ENCODE data around the gene MICAL2. TPM values are rescaled to one million over a fixed set of nuclear protein-coding genes. Genes with fewer than 3 reads are reported as not detected.

MICAL2 gene
- total RNA-seq, 2 experiments from 2014 or later, result 213 to 220 TPM

GRCh38 chr11:12091956-12092558 lies 18.3 kb upstream of the MICAL2 start:
- no peak overlapping the region for H3K27ac Mint-ChIP-seq

GRCh38 chr11:12092714-12093113 lies 17.7 kb upstream of the MICAL2 start:
- H3K27me3 Mint-ChIP-seq, result no peaks in the 10 kb centered on the region
- intact Hi-C loops (cut with micrococcal nuclease), result no loop called here
- no peak overlapping the region for H3K27ac Mint-ChIP-seq
- peaks cover 28% of the 10 kb centered on the region for H3K4me1 Mint-ChIP-seq (ENCODE audit: low read depth)
- POLR2A ChIA-PET, result no interaction called here
- H3K36me3 Mint-ChIP-seq, result no peaks in the 10 kb centered on the region
- CTCF ChIA-PET, result interaction anchor here (0.8 kb wide), 1 partner anchor 197 kb away, joined by 4 read pairs; no protein-coding TSS in a partner anchor
- DNase-seq, result no peak
- no peaks in the 10 kb centered on the region for H3K9me3 Mint-ChIP-seq
- H3K4me3 Mint-ChIP-seq, result no peak overlapping the region

More at GRCh38 chr11:12091956-12092558, 18.3 kb upstream of the MICAL2 start:
- Mint-ChIP-seq H3K27me3 (no peaks in the 10 kb centered on the region), H3K4me1 (ENCODE audit: low read depth) (peaks cover 35% of the 10 kb centered on the region), H3K9me3 (no peaks in the 10 kb centered on the region), H3K36me3 (no peaks in the 10 kb centered on the region), H3K4me3 (no peak overlapping the region)
- intact Hi-C loops (cut with micrococcal nuclease), result no loop called here
- CTCF ChIA-PET, result interaction anchor here (0.8 to 1.2 kb wide), 2 partner anchors 189 to 197 kb away, joined by 4 read pairs; no protein-coding TSS in a partner anchor
- POLR2A ChIA-PET, result no interaction called here
- no peak for DNase-seq

- POLR2A ChIA-PET, result interaction anchor here (2.0 kb wide), 1 partner anchor 8 kb away, joined by 5 read pairs; no protein-coding TSS in a partner anchor
- H3K36me3 Mint-ChIP-seq, result no peaks in the 10 kb centered on the region
- H3K27me3 Mint-ChIP-seq, result peaks cover 3% of the 10 kb centered on the region
- DNase-seq, result no peak
- intact Hi-C loops (cut with micrococcal nuclease), result no loop called here
- no peak overlapping the region for H3K4me3 Mint-ChIP-seq
- no peak overlapping the region for H3K27ac Mint-ChIP-seq
- peaks cover 14% of the 10 kb centered on the region for H3K4me1 Mint-ChIP-seq (ENCODE audit: low read depth)
- CTCF ChIA-PET, result interaction anchor here (1.2 kb wide), 1 partner anchor 186 kb away, joined by 4 read pairs; no protein-coding TSS in a partner anchor
- H3K9me3 Mint-ChIP-seq, result no peaks in the 10 kb centered on the region
Measured at GRCh38 chr11:12094872-12095800, 15.3 kb upstream of the MICAL2 start.

GRCh38 chr11:12097219-12097618 lies 13.2 kb upstream of the MICAL2 start:
- DNase-seq, result peak; percentile 2
- POLR2A ChIA-PET, result no interaction called here
- Mint-ChIP-seq H3K36me3 (no peaks in the 10 kb centered on the region), H3K4me1 (ENCODE audit: low read depth) (peaks cover 7% of the 10 kb centered on the region), H3K27ac (no peak overlapping the region), H3K9me3 (no peaks in the 10 kb centered on the region), H3K4me3 (no peak overlapping the region), H3K27me3 (peaks cover 3% of the 10 kb centered on the region)
- intact Hi-C loops (cut with micrococcal nuclease), result no loop called here
- CTCF ChIA-PET, result no interaction called here

GRCh38 chr11:12098601-12099000 lies 11.8 kb upstream of the MICAL2 start:
- ChIA-PET POLR2A (interaction anchor here (0.6 kb wide), 1 partner anchor 13 kb away, joined by 3 read pairs; no protein-coding TSS in a partner anchor), CTCF (interaction anchor here (0.6 kb wide), 1 partner anchor 251 kb away, joined by 4 read pairs; no protein-coding TSS in a partner anchor)
- Mint-ChIP-seq H3K36me3 (no peaks in the 10 kb centered on the region), H3K9me3 (no peaks in the 10 kb centered on the region), H3K27me3 (peaks cover 3% of the 10 kb centered on the region), H3K4me1 (ENCODE audit: low read depth) (peaks cover 7% of the 10 kb centered on the region), H3K27ac (no peak overlapping the region), H3K4me3 (no peak overlapping the region)
- DNase-seq, result no peak
- intact Hi-C loops (cut with micrococcal nuclease), result no loop called here

- no peak overlapping the region for H3K27ac Mint-ChIP-seq
- H3K36me3 Mint-ChIP-seq, result no peaks in the 10 kb centered on the region
- intact Hi-C loops (cut with micrococcal nuclease), result no loop called here
- H3K4me1 Mint-ChIP-seq (ENCODE audit: low read depth), result peaks cover 7% of the 10 kb centered on the region
- DNase-seq, result no peak
- no peaks in the 10 kb centered on the region for H3K9me3 Mint-ChIP-seq
- ChIA-PET POLR2A (no interaction called here), CTCF (interaction anchor here (1.0 kb wide), 1 partner anchor 11 kb away, joined by 4 read pairs; the partner anchor contains the start of gene MICAL2)
- H3K27me3 Mint-ChIP-seq, result peaks cover 3% of the 10 kb centered on the region
- H3K4me3 Mint-ChIP-seq, result no peak overlapping the region
Measured at GRCh38 chr11:12099132-12099873, 11.1 kb upstream of the MICAL2 start.

- ChIA-PET CTCF (interaction anchor here (1.0 kb wide), 1 partner anchor 10 kb away, joined by 4 read pairs; the partner anchor contains the start of gene MICAL2), POLR2A (no interaction called here)
- Mint-ChIP-seq H3K27me3 (peaks cover 3% of the 10 kb centered on the region), H3K27ac (no peak overlapping the region), H3K4me3 (no peak overlapping the region), H3K36me3 (no peaks in the 10 kb centered on the region), H3K4me1 (ENCODE audit: low read depth) (peaks cover 7% of the 10 kb centered on the region), H3K9me3 (no peaks in the 10 kb centered on the region)
- intact Hi-C loops (cut with micrococcal nuclease), result no loop called here
- no peak for DNase-seq
Measured at GRCh38 chr11:12100429-12100828, 10.0 kb upstream of the MICAL2 start.

- H3K27me3 Mint-ChIP-seq, result peaks cover 3% of the 10 kb centered on the region
- H3K27ac Mint-ChIP-seq, result no peak overlapping the region
- ChIA-PET CTCF (no interaction called here), POLR2A (no interaction called here)
- H3K36me3 Mint-ChIP-seq, result no peaks in the 10 kb centered on the region
- peaks cover 7% of the 10 kb centered on the region for H3K4me1 Mint-ChIP-seq (ENCODE audit: low read depth)
- H3K9me3 Mint-ChIP-seq, result no peaks in the 10 kb centered on the region
- no peak overlapping the region for H3K4me3 Mint-ChIP-seq
- no peak for DNase-seq
- intact Hi-C loops (cut with micrococcal nuclease), result no loop called here
Measured at GRCh38 chr11:12100841-12101242, 9.5 kb upstream of the MICAL2 start.

GRCh38 chr11:12101318-12101717 lies 9.1 kb upstream of the MICAL2 start:
- DNase-seq, result no peak

GRCh38 chr11:12102588-12103410 lies 7.6 kb upstream of the MICAL2 start:
- intact Hi-C loops (cut with micrococcal nuclease), result no loop called here
- Mint-ChIP-seq H3K36me3 (no peaks in the 10 kb centered on the region), H3K4me3 (no peak overlapping the region), H3K9me3 (no peaks in the 10 kb centered on the region), H3K27me3 (peaks cover 3% of the 10 kb centered on the region), H3K27ac (no peak overlapping the region), H3K4me1 (ENCODE audit: low read depth) (peaks cover 7% of the 10 kb centered on the region)
- no peak for DNase-seq
- ChIA-PET POLR2A (interaction anchor here (1.0 kb wide), 1 partner anchor 12 kb away, joined by 3 read pairs; no protein-coding TSS in a partner anchor), CTCF (interaction anchor here (1.6 kb wide), 2 partner anchors 55 to 133 kb away, joined by 3 read pairs; no protein-coding TSS in a partner anchor)

More at GRCh38 chr11:12101318-12101717, 9.1 kb upstream of the MICAL2 start:
- POLR2A ChIA-PET, result no interaction called here
- no peaks in the 10 kb centered on the region for H3K9me3 Mint-ChIP-seq
- peaks cover 7% of the 10 kb centered on the region for H3K4me1 Mint-ChIP-seq (ENCODE audit: low read depth)
- H3K36me3 Mint-ChIP-seq, result no peaks in the 10 kb centered on the region
- H3K27me3 Mint-ChIP-seq, result peaks cover 3% of the 10 kb centered on the region
- intact Hi-C loops (cut with micrococcal nuclease), result no loop called here
- H3K27ac Mint-ChIP-seq, result no peak overlapping the region
- H3K4me3 Mint-ChIP-seq, result no peak overlapping the region
- CTCF ChIA-PET, result interaction anchor here (1.6 kb wide), 1 partner anchor 54 kb away, joined by 3 read pairs; no protein-coding TSS in a partner anchor

Measured in activated CD4-positive, alpha-beta memory T cell treated with anti-CD3 and anti-CD28 coated beads for 36 hours (primary cell).